Measurements from ENCODE around the gene HES4.

The HES4 gene

GRCh38 chr1:982765-983436 is 17.0 kb downstream of the HES4 start:
- Histone ChIP-seq H2AFZ (ENCODE audit: low read length) (no peak overlapping the region), H3K79me2 (ENCODE audit: low read length) (no peaks in the 10 kb centered on the region), H3K27ac (ENCODE audit: low read length) (no peak overlapping the region), H3K9ac (ENCODE audit: low read length) (no peak overlapping the region), H3F3A (ENCODE audit: insufficient read depth, low read length) (no peaks in the 10 kb centered on the region), H3K4me2 (ENCODE audit: low read depth, low read length) (no peak overlapping the region), H3K36me3 (replicated peaks; ENCODE audit: insufficient read depth, low read length) (no peaks in the 10 kb centered on the region), H3K9me3 (replicated peaks; ENCODE audit: insufficient read depth, low read length) (no peaks in the 10 kb centered on the region), H3K9me2 (replicated peaks; ENCODE audit: insufficient read depth, low read length) (no peaks in the 10 kb centered on the region), H4K20me1 (ENCODE audit: insufficient read depth, low read length) (no peaks in the 10 kb centered on the region), H3K4me3 (ENCODE audit: low read length) (no peak overlapping the region), H3K4me1 (ENCODE audit: low read length) (peaks cover 6% of the 10 kb centered on the region; the same call in 1 of the 2 replicates), H3K27me3 (replicated peaks; ENCODE audit: insufficient read depth, low read length) (peaks cover 95% of the 10 kb centered on the region)
- TF ChIP-seq EZH2 (optimal IDR thresholded peaks at IDR 0.05; ENCODE audit: low read depth, low read length) = no peak
- TF ChIP-seq CTCF (IDR thresholded peaks at IDR 0.05; ENCODE audit: low read length) = no peak
- TF ChIP-seq EZH2phosphoT487 (IDR thresholded peaks at IDR 0.05; ENCODE audit: low read length) = no peak
- DNase-seq = no peak

DNA sequence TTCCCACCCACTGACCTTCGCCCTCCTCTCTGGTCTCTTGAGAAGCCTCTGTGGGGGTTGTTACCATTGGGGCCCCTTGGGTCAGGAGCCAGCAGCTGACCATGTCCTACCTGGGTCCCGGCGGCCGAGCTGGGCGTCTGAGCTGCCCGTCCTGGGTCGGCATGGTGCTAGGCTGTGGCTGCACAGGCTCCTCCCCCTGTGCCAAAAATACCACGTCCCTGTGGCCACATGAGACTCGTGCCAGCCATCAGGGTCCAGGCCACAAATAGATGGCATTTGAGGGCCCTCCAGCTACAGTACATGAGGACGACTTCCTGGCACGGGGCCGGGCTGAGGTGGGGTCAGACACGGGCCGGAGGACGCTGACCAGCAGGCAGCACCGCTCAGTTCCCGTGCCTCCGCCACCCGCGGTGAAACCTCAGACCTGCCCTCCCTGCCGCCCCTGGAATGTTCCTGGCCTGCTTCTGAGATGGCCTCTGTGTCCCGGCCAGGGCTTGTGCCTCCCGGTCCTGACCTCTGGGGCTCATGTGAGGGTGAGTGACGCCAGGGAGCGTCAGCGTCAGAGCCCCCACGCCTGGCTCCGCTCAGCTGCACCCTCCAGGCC is 17.8 kb downstream of the HES4 start, which contains the start of gene PERM1:
Gene PERM1 (minus strand): TSS at position 139 of the 604 bp plus-strand sequence. CDS start 1,064 bp downstream, outside the sequence.
- no peaks in the 10 kb centered on the region for H3K9me2 ChIP-seq (replicated peaks; ENCODE audit: insufficient read depth, low read length)
- no peaks in the 10 kb centered on the region for H3K36me3 ChIP-seq (replicated peaks; ENCODE audit: insufficient read depth, low read length)
- no peak within 1 kb of the TSS for H3K9ac ChIP-seq (ENCODE audit: low read length)
- H3K9me3 ChIP-seq (replicated peaks; ENCODE audit: insufficient read depth, low read length) = no peaks in the 10 kb centered on the region
- DNase-seq = no peak
- no peak for TF ChIP-seq EZH2 (optimal IDR thresholded peaks at IDR 0.05; ENCODE audit: low read depth, low read length)
- TF ChIP-seq EZH2phosphoT487 (IDR thresholded peaks at IDR 0.05; ENCODE audit: low read length) = no peak
- H3K4me3 ChIP-seq (ENCODE audit: low read length) = no peak within 1 kb of the TSS
- no peak within 1 kb of the TSS for H3K27ac ChIP-seq (ENCODE audit: low read length)
- H3K27me3 ChIP-seq (replicated peaks; ENCODE audit: insufficient read depth, low read length) = peaks cover 86% of the 10 kb centered on the region
- H3K4me1 ChIP-seq (ENCODE audit: low read length) = peaks cover 6% of the 10 kb centered on the region; the same call in 1 of the 2 replicates
- no peaks in the 10 kb centered on the region for H4K20me1 ChIP-seq (ENCODE audit: insufficient read depth, low read length)
- H2AFZ ChIP-seq (ENCODE audit: low read length) = no peak within 1 kb of the TSS
- H3K4me2 ChIP-seq (ENCODE audit: low read depth, low read length) = no peak within 1 kb of the TSS
- H3F3A ChIP-seq (ENCODE audit: insufficient read depth, low read length) = no peaks in the 10 kb centered on the region
- H3K79me2 ChIP-seq (ENCODE audit: low read length) = no peaks in the 10 kb centered on the region

DNA sequence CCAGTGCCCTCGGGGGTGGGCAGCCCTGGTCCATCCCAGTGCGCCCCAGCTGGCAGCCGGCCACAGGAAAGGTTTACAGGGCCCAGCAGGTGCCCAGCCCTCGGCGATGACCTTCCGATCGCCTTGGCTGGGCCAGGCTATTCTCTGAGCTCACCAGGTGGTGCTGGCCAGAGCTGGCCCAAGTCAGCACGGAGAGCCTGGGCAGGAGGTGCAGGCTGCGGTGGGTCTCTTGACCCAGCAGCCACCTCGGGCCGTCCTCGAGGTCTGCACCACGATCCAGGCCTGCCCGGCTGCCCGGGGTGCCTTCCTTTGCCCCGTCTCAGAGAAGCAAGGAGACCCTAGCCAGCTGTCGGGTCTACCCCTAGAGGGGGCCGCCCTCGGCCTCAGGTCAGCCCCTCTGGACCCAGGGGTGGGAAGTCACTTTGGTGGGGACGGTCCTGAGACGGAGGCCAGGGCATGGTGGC is 18.4 kb downstream of the HES4 start:
- Histone ChIP-seq H4K20me1 (ENCODE audit: insufficient read depth, low read length) (no peaks in the 10 kb centered on the region), H3K4me2 (ENCODE audit: low read depth, low read length) (no peak overlapping the region), H3K9ac (ENCODE audit: low read length) (no peak overlapping the region), H3K9me2 (replicated peaks; ENCODE audit: insufficient read depth, low read length) (no peaks in the 10 kb centered on the region), H3F3A (ENCODE audit: insufficient read depth, low read length) (no peaks in the 10 kb centered on the region), H3K9me3 (replicated peaks; ENCODE audit: insufficient read depth, low read length) (no peaks in the 10 kb centered on the region), H3K4me3 (ENCODE audit: low read length) (no peak overlapping the region), H3K27ac (ENCODE audit: low read length) (no peak overlapping the region), H2AFZ (ENCODE audit: low read length) (no peak overlapping the region), H3K4me1 (ENCODE audit: low read length) (peaks cover 6% of the 10 kb centered on the region; the same call in 1 of the 2 replicates), H3K36me3 (replicated peaks; ENCODE audit: insufficient read depth, low read length) (no peaks in the 10 kb centered on the region), H3K27me3 (replicated peaks; ENCODE audit: insufficient read depth, low read length) (peaks cover 81% of the 10 kb centered on the region), H3K79me2 (ENCODE audit: low read length) (no peaks in the 10 kb centered on the region)
- TF ChIP-seq CTCF (IDR thresholded peaks at IDR 0.05; ENCODE audit: low read length) (no peak), EZH2phosphoT487 (IDR thresholded peaks at IDR 0.05; ENCODE audit: low read length) (no peak), EZH2 (optimal IDR thresholded peaks at IDR 0.05; ENCODE audit: low read depth, low read length) (no peak)
- no peak for DNase-seq

Measured in MM.1S (cell line).